ENCODE measurements around the gene HPCAL1.

DNA sequence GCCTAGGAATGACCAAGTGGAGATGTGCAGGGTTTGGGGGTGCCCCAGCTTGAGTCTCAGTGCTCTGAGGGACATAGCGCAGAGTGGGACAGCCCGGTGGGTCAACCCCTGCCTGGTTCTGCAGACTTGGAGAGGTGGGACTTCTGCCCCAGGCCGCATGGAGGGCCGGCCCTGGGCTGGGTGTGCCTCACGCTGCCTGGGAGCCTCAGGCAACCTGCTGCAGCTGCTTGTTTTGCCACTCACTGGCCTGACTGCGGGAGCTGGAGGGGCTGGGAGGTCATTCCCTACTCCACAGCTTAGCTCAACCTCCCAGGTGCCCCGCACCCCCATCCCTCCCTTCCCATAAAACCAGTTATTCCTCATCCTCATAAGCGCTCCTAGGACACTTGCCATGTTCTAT is 112.3 kb downstream of the HPCAL1 start:
- TF ChIP-seq, protein P1, sequence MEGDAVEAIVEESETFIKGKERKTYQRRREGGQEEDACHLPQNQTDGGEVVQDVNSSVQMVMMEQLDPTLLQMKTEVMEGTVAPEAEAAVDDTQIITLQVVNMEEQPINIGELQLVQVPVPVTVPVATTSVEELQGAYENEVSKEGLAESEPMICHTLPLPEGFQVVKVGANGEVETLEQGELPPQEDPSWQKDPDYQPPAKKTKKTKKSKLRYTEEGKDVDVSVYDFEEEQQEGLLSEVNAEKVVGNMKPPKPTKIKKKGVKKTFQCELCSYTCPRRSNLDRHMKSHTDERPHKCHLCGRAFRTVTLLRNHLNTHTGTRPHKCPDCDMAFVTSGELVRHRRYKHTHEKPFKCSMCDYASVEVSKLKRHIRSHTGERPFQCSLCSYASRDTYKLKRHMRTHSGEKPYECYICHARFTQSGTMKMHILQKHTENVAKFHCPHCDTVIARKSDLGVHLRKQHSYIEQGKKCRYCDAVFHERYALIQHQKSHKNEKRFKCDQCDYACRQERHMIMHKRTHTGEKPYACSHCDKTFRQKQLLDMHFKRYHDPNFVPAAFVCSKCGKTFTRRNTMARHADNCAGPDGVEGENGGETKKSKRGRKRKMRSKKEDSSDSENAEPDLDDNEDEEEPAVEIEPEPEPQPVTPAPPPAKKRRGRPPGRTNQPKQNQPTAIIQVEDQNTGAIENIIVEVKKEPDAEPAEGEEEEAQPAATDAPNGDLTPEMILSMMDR (conservative IDR thresholded peaks at IDR 0.05; ENCODE audit: low read depth, low read length) = no peak
- TF ChIP-seq NFE2L2 (IDR thresholded peaks at IDR 0.05; ENCODE audit: low read depth, low read length) = no peak
- TF ChIP-seq MAZ (IDR thresholded peaks at IDR 0.05; ENCODE audit: borderline replicate concordance, low read depth, low read length) = no peak
- no peak for TF ChIP-seq RAD21 (IDR thresholded peaks at IDR 0.05; ENCODE audit: low read length)
- no peak for TF ChIP-seq RFX5 (IDR thresholded peaks at IDR 0.05; ENCODE audit: low read depth, low read length)
- TF ChIP-seq MXI1 (IDR thresholded peaks at IDR 0.05; ENCODE audit: borderline replicate concordance, low read depth, low read length) = no peak
- TF ChIP-seq POLR2A (IDR thresholded peaks at IDR 0.05; ENCODE audit: low read depth, low read length) = no peak
- TF ChIP-seq BHLHE40 (IDR thresholded peaks at IDR 0.05; ENCODE audit: low read depth, low read length) = no peak
- TF ChIP-seq, protein P2, sequence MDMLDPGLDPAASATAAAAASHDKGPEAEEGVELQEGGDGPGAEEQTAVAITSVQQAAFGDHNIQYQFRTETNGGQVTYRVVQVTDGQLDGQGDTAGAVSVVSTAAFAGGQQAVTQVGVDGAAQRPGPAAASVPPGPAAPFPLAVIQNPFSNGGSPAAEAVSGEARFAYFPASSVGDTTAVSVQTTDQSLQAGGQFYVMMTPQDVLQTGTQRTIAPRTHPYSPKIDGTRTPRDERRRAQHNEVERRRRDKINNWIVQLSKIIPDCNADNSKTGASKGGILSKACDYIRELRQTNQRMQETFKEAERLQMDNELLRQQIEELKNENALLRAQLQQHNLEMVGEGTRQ (IDR thresholded peaks at IDR 0.05; ENCODE audit: low read depth, low read length) = no peak
- TF ChIP-seq MAFK (IDR thresholded peaks at IDR 0.05; ENCODE audit: low read depth, low read length) = no peak
- no peak for TF ChIP-seq CEBPB (IDR thresholded peaks at IDR 0.05; ENCODE audit: low read depth, low read length)
- TF ChIP-seq, protein P3, sequence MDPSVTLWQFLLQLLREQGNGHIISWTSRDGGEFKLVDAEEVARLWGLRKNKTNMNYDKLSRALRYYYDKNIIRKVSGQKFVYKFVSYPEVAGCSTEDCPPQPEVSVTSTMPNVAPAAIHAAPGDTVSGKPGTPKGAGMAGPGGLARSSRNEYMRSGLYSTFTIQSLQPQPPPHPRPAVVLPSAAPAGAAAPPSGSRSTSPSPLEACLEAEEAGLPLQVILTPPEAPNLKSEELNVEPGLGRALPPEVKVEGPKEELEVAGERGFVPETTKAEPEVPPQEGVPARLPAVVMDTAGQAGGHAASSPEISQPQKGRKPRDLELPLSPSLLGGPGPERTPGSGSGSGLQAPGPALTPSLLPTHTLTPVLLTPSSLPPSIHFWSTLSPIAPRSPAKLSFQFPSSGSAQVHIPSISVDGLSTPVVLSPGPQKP (IDR thresholded peaks at IDR 0.05; ENCODE audit: borderline replicate concordance, low read depth, low read length) = no peak
- TF ChIP-seq SMC3 (IDR thresholded peaks at IDR 0.05; ENCODE audit: low read depth, low read length) = no peak
- no peak for TF ChIP-seq FOS (IDR thresholded peaks at IDR 0.05; ENCODE audit: low read depth, low read length)
